ENCODE measurements around the gene HNF1A. TPM values are rescaled to one million over a fixed set of nuclear protein-coding genes. Genes with fewer than 3 reads are reported as not detected.

The HNF1A gene
- total RNA-seq, 1 experiment from 2014 or later = not detected

- Histone ChIP-seq H3K27ac (ENCODE audit: low read length) (no peak overlapping the region), H3K9me3 (ENCODE audit: low read length) (no peaks in the 10 kb centered on the region), H2AFZ (ENCODE audit: low read length) (no peak overlapping the region), H3K4me3 (ENCODE audit: low read length) (no peak overlapping the region), H3K9me2 (replicated peaks; ENCODE audit: insufficient read depth, low read length) (no peaks in the 10 kb centered on the region), H3K9ac (ENCODE audit: low read length) (no peak overlapping the region), H3K4me2 (ENCODE audit: low read depth, low read length, poor library complexity, severe bottlenecking) (no peak overlapping the region), H3K4me1 (ENCODE audit: low read length) (no peaks in the 10 kb centered on the region), H3K27me3 (ENCODE audit: low read length) (no peaks in the 10 kb centered on the region), H3K36me3 (ENCODE audit: insufficient read depth, low read length) (no peaks in the 10 kb centered on the region), H3K79me2 (ENCODE audit: low read length) (no peaks in the 10 kb centered on the region), H4K20me1 (ENCODE audit: insufficient read depth, low read depth, low read length) (no peaks in the 10 kb centered on the region)
- no peak for DNase-seq
Observed at GRCh38 chr12:120979220-120979861, 998 bp downstream of the HNF1A start.

GRCh38 chr12:120979862-120980696 is 1.7 kb downstream of the HNF1A start:
- Histone ChIP-seq H3K27ac (ENCODE audit: low read length) (no peak overlapping the region), H3K9me3 (ENCODE audit: low read length) (no peaks in the 10 kb centered on the region), H3K4me3 (ENCODE audit: low read length) (no peak overlapping the region), H2AFZ (ENCODE audit: low read length) (no peak overlapping the region), H3K79me2 (ENCODE audit: low read length) (no peaks in the 10 kb centered on the region), H3K4me2 (ENCODE audit: low read depth, low read length, poor library complexity, severe bottlenecking) (no peak overlapping the region), H4K20me1 (ENCODE audit: insufficient read depth, low read depth, low read length) (no peaks in the 10 kb centered on the region), H3K36me3 (ENCODE audit: insufficient read depth, low read length) (no peaks in the 10 kb centered on the region), H3K9ac (ENCODE audit: low read length) (no peak overlapping the region), H3K9me2 (replicated peaks; ENCODE audit: insufficient read depth, low read length) (no peaks in the 10 kb centered on the region), H3K4me1 (ENCODE audit: low read length) (no peaks in the 10 kb centered on the region), H3K27me3 (ENCODE audit: low read length) (no peaks in the 10 kb centered on the region)
- no peak for DNase-seq

GRCh38 chr12:120980800-120981368 is 2.5 kb downstream of the HNF1A start:
- Histone ChIP-seq H3K9me2 (replicated peaks; ENCODE audit: insufficient read depth, low read length) (no peaks in the 10 kb centered on the region), H3K27ac (ENCODE audit: low read length) (no peak overlapping the region), H4K20me1 (ENCODE audit: insufficient read depth, low read depth, low read length) (no peaks in the 10 kb centered on the region), H3K4me3 (ENCODE audit: low read length) (no peak overlapping the region), H3K9me3 (ENCODE audit: low read length) (no peaks in the 10 kb centered on the region), H3K9ac (ENCODE audit: low read length) (no peak overlapping the region), H3K36me3 (ENCODE audit: insufficient read depth, low read length) (no peaks in the 10 kb centered on the region), H3K27me3 (ENCODE audit: low read length) (no peaks in the 10 kb centered on the region), H2AFZ (ENCODE audit: low read length) (no peak overlapping the region), H3K4me1 (ENCODE audit: low read length) (no peaks in the 10 kb centered on the region), H3K79me2 (ENCODE audit: low read length) (no peaks in the 10 kb centered on the region), H3K4me2 (ENCODE audit: low read depth, low read length, poor library complexity, severe bottlenecking) (no peak overlapping the region)
- DNase-seq = no peak

- Histone ChIP-seq H3K27ac (ENCODE audit: low read length) (no peak overlapping the region), H3K9me3 (ENCODE audit: low read length) (no peaks in the 10 kb centered on the region), H3K36me3 (ENCODE audit: insufficient read depth, low read length) (no peaks in the 10 kb centered on the region), H3K4me3 (ENCODE audit: low read length) (no peak overlapping the region), H3K9me2 (replicated peaks; ENCODE audit: insufficient read depth, low read length) (no peaks in the 10 kb centered on the region), H2AFZ (ENCODE audit: low read length) (no peak overlapping the region), H3K4me2 (ENCODE audit: low read depth, low read length, poor library complexity, severe bottlenecking) (no peak overlapping the region), H3K79me2 (ENCODE audit: low read length) (no peaks in the 10 kb centered on the region), H3K9ac (ENCODE audit: low read length) (no peak overlapping the region), H3K4me1 (ENCODE audit: low read length) (no peaks in the 10 kb centered on the region), H4K20me1 (ENCODE audit: insufficient read depth, low read depth, low read length) (no peaks in the 10 kb centered on the region), H3K27me3 (ENCODE audit: low read length) (no peaks in the 10 kb centered on the region)
- DNase-seq = no peak
Observed at GRCh38 chr12:120981407-120981941, 3.1 kb downstream of the HNF1A start.

- no peaks in the 10 kb centered on the region for H4K20me1 ChIP-seq (ENCODE audit: insufficient read depth, low read depth, low read length)
- no peak overlapping the region for H3K27ac ChIP-seq (ENCODE audit: low read length)
- no peak overlapping the region for H3K4me2 ChIP-seq (ENCODE audit: low read depth, low read length, poor library complexity, severe bottlenecking)
- no peak overlapping the region for H3K9ac ChIP-seq (ENCODE audit: low read length)
- no peak overlapping the region for H3K4me3 ChIP-seq (ENCODE audit: low read length)
- H3K27me3 ChIP-seq (ENCODE audit: low read length) = no peaks in the 10 kb centered on the region
- H3K36me3 ChIP-seq (ENCODE audit: insufficient read depth, low read length) = no peaks in the 10 kb centered on the region
- no peak overlapping the region for H2AFZ ChIP-seq (ENCODE audit: low read length)
- no peaks in the 10 kb centered on the region for H3K9me2 ChIP-seq (replicated peaks; ENCODE audit: insufficient read depth, low read length)
- H3K4me1 ChIP-seq (ENCODE audit: low read length) = no peaks in the 10 kb centered on the region
- H3K79me2 ChIP-seq (ENCODE audit: low read length) = no peaks in the 10 kb centered on the region
- no peaks in the 10 kb centered on the region for H3K9me3 ChIP-seq (ENCODE audit: low read length)
- DNase-seq = no peak
Observed at GRCh38 chr12:120982659-120983058, 4.3 kb downstream of the HNF1A start.

GRCh38 chr12:120983759-120984158 is 5.4 kb downstream of the HNF1A start:
- Histone ChIP-seq H3K27me3 (ENCODE audit: low read length) (no peaks in the 10 kb centered on the region), H3K36me3 (ENCODE audit: insufficient read depth, low read length) (no peaks in the 10 kb centered on the region), H3K4me2 (ENCODE audit: low read depth, low read length, poor library complexity, severe bottlenecking) (no peak overlapping the region), H3K27ac (ENCODE audit: low read length) (no peak overlapping the region), H3K9me3 (ENCODE audit: low read length) (no peaks in the 10 kb centered on the region), H3K4me1 (ENCODE audit: low read length) (no peaks in the 10 kb centered on the region), H3K4me3 (ENCODE audit: low read length) (no peak overlapping the region), H3K9me2 (replicated peaks; ENCODE audit: insufficient read depth, low read length) (no peaks in the 10 kb centered on the region), H3K79me2 (ENCODE audit: low read length) (no peaks in the 10 kb centered on the region), H3K9ac (ENCODE audit: low read length) (no peak overlapping the region), H2AFZ (ENCODE audit: low read length) (no peak overlapping the region), H4K20me1 (ENCODE audit: insufficient read depth, low read depth, low read length) (no peaks in the 10 kb centered on the region)
- DNase-seq = no peak

- Histone ChIP-seq H3K27ac (ENCODE audit: low read length) (no peak overlapping the region), H3K36me3 (ENCODE audit: insufficient read depth, low read length) (no peaks in the 10 kb centered on the region), H3K4me2 (ENCODE audit: low read depth, low read length, poor library complexity, severe bottlenecking) (no peak overlapping the region), H3K4me3 (ENCODE audit: low read length) (no peak overlapping the region), H3K27me3 (ENCODE audit: low read length) (no peaks in the 10 kb centered on the region), H4K20me1 (ENCODE audit: insufficient read depth, low read depth, low read length) (no peaks in the 10 kb centered on the region), H3K79me2 (ENCODE audit: low read length) (no peaks in the 10 kb centered on the region), H3K9me3 (ENCODE audit: low read length) (no peaks in the 10 kb centered on the region), H3K9me2 (replicated peaks; ENCODE audit: insufficient read depth, low read length) (no peaks in the 10 kb centered on the region), H2AFZ (ENCODE audit: low read length) (no peak overlapping the region), H3K9ac (ENCODE audit: low read length) (no peak overlapping the region), H3K4me1 (ENCODE audit: low read length) (no peaks in the 10 kb centered on the region)
- DNase-seq = no peak
Observed at GRCh38 chr12:120984351-120984898, 6.1 kb downstream of the HNF1A start.

GRCh38 chr12:120988234-120988633 is 9.9 kb downstream of the HNF1A start:
- no peaks in the 10 kb centered on the region for H3K27me3 ChIP-seq (ENCODE audit: low read length)
- H3K36me3 ChIP-seq (ENCODE audit: insufficient read depth, low read length) = no peaks in the 10 kb centered on the region
- no peak overlapping the region for H3K4me2 ChIP-seq (ENCODE audit: low read depth, low read length, poor library complexity, severe bottlenecking)
- H3K4me1 ChIP-seq (ENCODE audit: low read length) = no peaks in the 10 kb centered on the region
- no peak overlapping the region for H3K9ac ChIP-seq (ENCODE audit: low read length)
- no peak overlapping the region for H2AFZ ChIP-seq (ENCODE audit: low read length)
- H3K9me3 ChIP-seq (ENCODE audit: low read length) = no peaks in the 10 kb centered on the region
- H3K9me2 ChIP-seq (replicated peaks; ENCODE audit: insufficient read depth, low read length) = no peaks in the 10 kb centered on the region
- no peak overlapping the region for H3K27ac ChIP-seq (ENCODE audit: low read length)
- DNase-seq = no peak
- no peak overlapping the region for H3K4me3 ChIP-seq (ENCODE audit: low read length)
- H3K79me2 ChIP-seq (ENCODE audit: low read length) = no peaks in the 10 kb centered on the region
- H4K20me1 ChIP-seq (ENCODE audit: insufficient read depth, low read depth, low read length) = no peaks in the 10 kb centered on the region

All from Karpas-422 (cell line).